K562 (cell line): ENCODE measurements around the gene PRXL2B. TPM values are rescaled to one million over a fixed set of nuclear protein-coding genes. Genes with fewer than 3 reads are reported as not detected.

Experiments used
- ATAC-seq: fragments of 200-7000 bp; cut with Tn5 transposase; 3 replicates; pipeline ENCODE4 v1.9.1; 2020; ENCODE audit warnings: moderate library complexity
- BruUV-seq: library from RNA; stranded (reverse); fragments of 400-500 nt; replicated peaks from 2 replicates; lab custom pipeline; 2021; lab: Mats Ljungman, UMichigan
- CTCF ChIA-PET: fragments of 300-600 bp; formaldehyde crosslinking; extraction: SDS; loops from one replicate; lab custom pipeline; 2021; ENCODE audit warnings: low intra/inter-chr PET ratio; lab: Yijun Ruan, JAX
- POLR2A ChIA-PET: fragments of 300-600, 350-650 bp; sonication (Branson Sonifier 250); formaldehyde crosslinking; extraction: SDS; loops from one replicate; lab custom pipeline; 2021; ENCODE audit warnings: antibody characterized with exemption, inconsistent platforms; lab: Yijun Ruan, JAX
- DNase-seq, 4 experiments: peaks; one replicate each; pipeline versions ENCODE4 v3.0.0 to v3.0.0-alpha.2; 2011 to 2018; ENCODE audit warnings: low spot score in 3 of 4, mixed read lengths in 3 of 4; ENCODE audit errors: extremely low read depth in 1 of 4
- FAIRE-seq: peaks from 2 replicates; lab custom pipeline; 2011; peaks lifted over from hg19 to GRCh38; lab: Jason Lieb, UNC
- H2AFZ ChIP-seq: 2 replicates; pipeline ENCODE4 v1.6.0; 2011; ENCODE audit warnings: low read depth, low read length, control low read depth, inconsistent platforms
- H3K27ac ChIP-seq: fragments of 200-600 bp; 3 replicates; pipeline ENCODE4 v1.8.0; 2011; ENCODE audit warnings: low read depth, mild to moderate bottlenecking, control low read depth, inconsistent platforms, low read length, moderate library complexity, mixed read lengths; ENCODE audit errors: extremely low read depth
- H3K27me3 ChIP-seq, 2 experiments: fragments of 300-600 bp in 1 of 2; 2 replicates in 1 of 2; 3 replicates in 1 of 2; pipeline versions ENCODE4 v1.6.0 to v1.8.0; 2011; ENCODE audit warnings: inconsistent platforms in 2 of 2, low read length in 2 of 2, mild to moderate bottlenecking in 1 of 2, mixed read lengths in 1 of 2, moderate library complexity in 1 of 2; ENCODE audit not compliant: control insufficient read depth in 2 of 2, insufficient read depth in 2 of 2
- H3K36me3 ChIP-seq: fragments of 300-600 bp; 3 replicates; pipeline ENCODE4 v1.8.0; 2011; ENCODE audit warnings: mild to moderate bottlenecking, low read length, inconsistent platforms; ENCODE audit not compliant: control insufficient read depth, insufficient read depth
- H3K4me1 ChIP-seq, 2 experiments: fragments of 200-600 bp in 1 of 2; replicated peaks in 1 of 2; 2 replicates in 1 of 2; 3 replicates in 1 of 2; pipeline versions ENCODE4 v1.5.1 to v1.8.0; 2011; ENCODE audit warnings: inconsistent platforms in 2 of 2, low read length in 2 of 2, mild to moderate bottlenecking in 1 of 2, mixed read lengths in 1 of 2, moderate library complexity in 1 of 2; ENCODE audit not compliant: control insufficient read depth in 2 of 2, insufficient read depth in 2 of 2
- H3K4me2 ChIP-seq: 2 replicates; pipeline ENCODE4 v1.6.1; 2011; ENCODE audit warnings: low read length, control low read depth, inconsistent platforms, mixed read lengths; ENCODE audit not compliant: insufficient read depth
- H3K4me3 ChIP-seq: fragments of 200-600 bp; sonication (generic), shearing (Covaris generic); 2 replicates; pipeline ENCODE4 v1.5.1; 2016; ENCODE audit warnings: control low read depth, inconsistent platforms
- H3K79me2 ChIP-seq: fragments of 200-600 bp; 3 replicates; pipeline ENCODE4 v1.8.0; 2011; ENCODE audit warnings: low read length, inconsistent platforms; ENCODE audit not compliant: control insufficient read depth, insufficient read depth
- H3K9ac ChIP-seq, 2 experiments: 2 replicates each; pipeline versions ENCODE4 v1.6.0 to v1.6.1; 2011; ENCODE audit warnings: low read depth in 2 of 2, low read length in 2 of 2, control low read depth in 1 of 2, inconsistent platforms in 1 of 2, mild to moderate bottlenecking in 1 of 2, mixed read lengths in 1 of 2; ENCODE audit not compliant: insufficient read depth in 1 of 2
- H3K9me1 ChIP-seq: one replicate; pipeline ENCODE4 v1.6.0; 2011; ENCODE audit warnings: inconsistent platforms, mild to moderate bottlenecking, low read length, moderate library complexity; ENCODE audit not compliant: control insufficient read depth, insufficient read depth
- H3K9me3 ChIP-seq: replicated peaks from 2 replicates; pipeline ENCODE4 v1.5.1; 2011; ENCODE audit warnings: low read depth, low read length, inconsistent platforms; ENCODE audit not compliant: control insufficient read depth, insufficient read depth
- H4K20me1 ChIP-seq: replicated peaks from 2 replicates; pipeline ENCODE4 v1.6.1; 2011; ENCODE audit warnings: low read length, inconsistent platforms, mixed read lengths; ENCODE audit not compliant: control insufficient read depth, insufficient read depth
- BRF1 ChIP-seq: IDR thresholded peaks from 3 replicates; pipeline ENCODE4 v1.6.1; 2011; ENCODE audit warnings: borderline replicate concordance, mild to moderate bottlenecking; ENCODE audit not compliant: insufficient read length; ENCODE audit errors: extremely low read depth
- CHD1 ChIP-seq: fragments of 200-600 bp; sonication (generic); IDR thresholded peaks from one replicate; pipeline ENCODE4 v1.6.1; 2012; ENCODE audit warnings: mild to moderate bottlenecking, moderate library complexity, low read length, inconsistent platforms
- IRF2 ChIP-seq: sonication (generic); formaldehyde crosslinking; IDR thresholded peaks from 2 replicates; pipeline ENCODE4 v1.8.1; 2022; ENCODE audit warnings: mild to moderate bottlenecking, missing genetic modification reagents
- MED1 ChIP-seq: sonication (generic); formaldehyde crosslinking; IDR thresholded peaks from 2 replicates; pipeline ENCODE4 v1.8.1; 2023; ENCODE audit warnings: missing genetic modification reagents, borderline replicate concordance
- WGBS: fragments of 100-300 bp; shearing (Covaris generic); methylation state at CpG from one replicate; pipeline ENCODE4 v1.1.6; 2016; ENCODE audit warnings: low coverage, mixed read lengths; ENCODE audit not compliant: insufficient coverage; ENCODE audit errors: missing lambda C conversion rate; 5-methylcytosine and 5-hydroxymethylcytosine counted together
- in situ Hi-C: fragments of 300-500 bp; cut with MboI; formaldehyde crosslinking; loops from 4 replicates; pipeline ENCODE4 v1.15.0; 2018; ENCODE audit warnings: inconsistent platforms, mixed read lengths
- intact Hi-C: fragments of 100-400 bp; cut with micrococcal nuclease; formaldehyde crosslinking; loops from 2 replicates; pipeline ENCODE4 v1.14.2; 2022
- polyA plus RNA-seq, 8 experiments: library from polyadenylated mRNA; depleted of rRNA in 4 of 8; stranded (reverse) in 5 of 8; unstranded in 3 of 8; fragments of >200 nt; fragmentation: Nextera tagmentation in 2 of 8; fragmentation: Illumina TruSeq in 1 of 8; extraction: Ambion mirVana in 2 of 8; extraction: Trizol in 1 of 8; gene quantifications; 2 replicates each; pipeline versions ENCODE4 v1.2.1 to v1.2.3, GENCODE V29; 2011 to 2014; ENCODE audit warnings: inconsistent platforms in 1 of 8, missing spikeins in 1 of 8
- total RNA-seq, 7 experiments: library from RNA; depleted of rRNA in 6 of 7; stranded (reverse); fragments of >200 nt in 6 of 7; fragmentation: Illumina TruSeq in 2 of 7; extraction: Trizol in 2 of 7; gene quantifications; 2 replicates each; pipeline versions ENCODE4 v1.2.1 to v1.2.3, GENCODE V29; 2011 to 2021; ENCODE audit warnings: low replicate concordance in 1 of 7

The PRXL2B gene
- total and polyA plus RNA-seq, 9 of the 15 experiments (the other 6 are each of a cell fraction or from before 2014, with no cell fraction given) = 0.99 to 25.3 (median 11.8) TPM

GRCh38 chr1:2605509-2606395 is 19.2 kb downstream of the PRXL2B start:
- Histone ChIP-seq H3K9ac (no peak overlapping the region; a peak in 1 of 4 replicates), H3K9me1 (no peaks in the 10 kb centered on the region), H3K9me3 (no peaks in the 10 kb centered on the region), H3K27me3 (peaks cover 33 to 66% of the 10 kb centered on the region in 2 experiments; a peak in 4 of 5 replicates), H3K4me1 (peaks cover 0 to 39% of the 10 kb centered on the region in 2 experiments; a peak in 2 of 5 replicates), H2AFZ (no peak overlapping the region), H3K4me2 (no peak overlapping the region), H4K20me1 (0 out of 2 replicates have a peak, but pooled peaks cover 9% of the 10 kb centered on the region), H3K27ac (no peak overlapping the region), H3K4me3 (no peak overlapping the region), H3K79me2 (no peaks in the 10 kb centered on the region), H3K36me3 (no peaks in the 10 kb centered on the region)
- no peak for TF ChIP-seq BRF1
- no peak for TF ChIP-seq IRF2 (CRISPR knock-in tag)
- no peak for TF ChIP-seq MED1
- TF ChIP-seq CHD1 = no peak
- DNase-seq (no peak), ATAC-seq (no peak), FAIRE-seq (no peak)
- in situ Hi-C loops (no loop called here), intact Hi-C loops (no loop called here)
- CTCF ChIA-PET = no interaction called here
- BruUV-seq = no TSS peak
- WGBS = 13% methylated on average over 30 of the region's 48 CpGs
- POLR2A ChIA-PET = interaction anchor here (1.0 kb wide), 1 partner anchor 20 kb away, joined by 4 read pairs; no protein-coding TSS in a partner anchor
